ENCODE data around the gene MORC1.

DNA sequence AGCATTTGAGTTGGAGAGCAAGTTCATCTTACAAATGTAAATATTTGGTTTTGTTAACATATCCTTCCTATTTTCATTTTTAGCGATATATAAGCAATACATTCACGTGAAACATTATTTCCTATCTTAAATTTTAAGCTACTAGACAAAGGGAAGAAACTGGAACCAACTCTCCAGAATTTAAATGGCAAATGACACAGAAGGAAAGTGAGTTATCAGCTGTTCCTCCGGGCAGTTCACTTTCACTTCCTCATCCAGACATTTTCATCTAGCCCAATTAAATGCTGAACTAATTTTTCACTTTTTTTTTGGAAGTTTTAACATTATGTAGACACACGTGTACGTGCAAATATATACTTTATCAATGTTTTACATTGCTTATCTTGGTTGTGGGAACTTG lies 58.7 kb downstream of the MORC1 start:
- TF ChIP-seq, protein P1, sequence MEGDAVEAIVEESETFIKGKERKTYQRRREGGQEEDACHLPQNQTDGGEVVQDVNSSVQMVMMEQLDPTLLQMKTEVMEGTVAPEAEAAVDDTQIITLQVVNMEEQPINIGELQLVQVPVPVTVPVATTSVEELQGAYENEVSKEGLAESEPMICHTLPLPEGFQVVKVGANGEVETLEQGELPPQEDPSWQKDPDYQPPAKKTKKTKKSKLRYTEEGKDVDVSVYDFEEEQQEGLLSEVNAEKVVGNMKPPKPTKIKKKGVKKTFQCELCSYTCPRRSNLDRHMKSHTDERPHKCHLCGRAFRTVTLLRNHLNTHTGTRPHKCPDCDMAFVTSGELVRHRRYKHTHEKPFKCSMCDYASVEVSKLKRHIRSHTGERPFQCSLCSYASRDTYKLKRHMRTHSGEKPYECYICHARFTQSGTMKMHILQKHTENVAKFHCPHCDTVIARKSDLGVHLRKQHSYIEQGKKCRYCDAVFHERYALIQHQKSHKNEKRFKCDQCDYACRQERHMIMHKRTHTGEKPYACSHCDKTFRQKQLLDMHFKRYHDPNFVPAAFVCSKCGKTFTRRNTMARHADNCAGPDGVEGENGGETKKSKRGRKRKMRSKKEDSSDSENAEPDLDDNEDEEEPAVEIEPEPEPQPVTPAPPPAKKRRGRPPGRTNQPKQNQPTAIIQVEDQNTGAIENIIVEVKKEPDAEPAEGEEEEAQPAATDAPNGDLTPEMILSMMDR (IDR thresholded peaks at IDR 0.05) = no peak
- no peak for TF ChIP-seq EZH2phosphoT487 (IDR thresholded peaks at IDR 0.05)
